ENCODE results near the gene MRE11.
A peak's percentile ranks its signal among the peaks of the same experiment; 100 is the strongest.

The MRE11 gene

GRCh38 chr11:94493281-94494125, at the start of gene MRE11, which contains the start of gene ANKRD49:
Gene MRE11 (minus strand): TSS chr11:94493844. CDS start chr11:94492801, 1,043 bp downstream.
Gene ANKRD49 (plus strand): TSS chr11:94493984. CDS start chr11:94496694, 2,710 bp downstream.
- peak; percentile 98 for DNase-seq (ENCODE audit: low read depth)

- DNase-seq (ENCODE audit: low read depth), result no peak
Observed at GRCh38 chr11:94539420-94539819, 45.8 kb upstream of the MRE11 start.

- DNase-seq (ENCODE audit: low read depth), result peak; percentile 6
Observed at GRCh38 chr11:94537031-94537600, 43.5 kb upstream of the MRE11 start.

GRCh38 chr11:94536386-94536785, 42.7 kb upstream of the MRE11 start:
- no peak for DNase-seq (ENCODE audit: low read depth)

GRCh38 chr11:94533696-94534630, 40.3 kb upstream of the MRE11 start:
- no peak for DNase-seq (ENCODE audit: low read depth)

GRCh38 chr11:94533206-94533605, 39.6 kb upstream of the MRE11 start:
- no peak for DNase-seq (ENCODE audit: low read depth)

- no peak for DNase-seq (ENCODE audit: low read depth)
Observed at GRCh38 chr11:94532211-94532610, 38.6 kb upstream of the MRE11 start.

GRCh38 chr11:94528551-94528950, 34.9 kb upstream of the MRE11 start:
- no peak for DNase-seq (ENCODE audit: low read depth)

GRCh38 chr11:94526645-94527438, 33.2 kb upstream of the MRE11 start:
- no peak for DNase-seq (ENCODE audit: low read depth)

GRCh38 chr11:94525546-94526324, 32.1 kb upstream of the MRE11 start:
- peak; percentile 50 for DNase-seq (ENCODE audit: low read depth)

- DNase-seq (ENCODE audit: low read depth), result no peak
Observed at GRCh38 chr11:94524341-94524740, 30.7 kb upstream of the MRE11 start.

GRCh38 chr11:94521684-94522083, 28.0 kb upstream of the MRE11 start:
- peak; percentile 41 for DNase-seq (ENCODE audit: low read depth)

GRCh38 chr11:94519478-94520084, 25.9 kb upstream of the MRE11 start:
- DNase-seq (ENCODE audit: low read depth), result peak; percentile 64

- no peak for DNase-seq (ENCODE audit: low read depth)
Observed at GRCh38 chr11:94518300-94518699, 24.7 kb upstream of the MRE11 start.

GRCh38 chr11:94516725-94517124, 23.1 kb upstream of the MRE11 start:
- no peak for DNase-seq (ENCODE audit: low read depth)

- no peak for DNase-seq (ENCODE audit: low read depth)
Observed at GRCh38 chr11:94515398-94515797, 21.8 kb upstream of the MRE11 start.

GRCh38 chr11:94513091-94513490, 19.4 kb upstream of the MRE11 start:
- DNase-seq (ENCODE audit: low read depth), result peak; percentile 13

- peak; percentile 63 for DNase-seq (ENCODE audit: low read depth)
Observed at GRCh38 chr11:94511932-94512781, 18.5 kb upstream of the MRE11 start, which contains the start of gene C11orf97. Gene C11orf97 (plus strand): TSS chr11:94512461. CDS start chr11:94512529, 68 bp downstream.

GRCh38 chr11:94507485-94507884, 13.8 kb upstream of the MRE11 start:
- DNase-seq (ENCODE audit: low read depth), result peak; percentile 38
